GM19455 (cell line): ENCODE results near the gene CLEC16A.
"Not testable (repeated sequence)": the region's sequence is repeated elsewhere in the genome, so short reads cannot be mapped to it uniquely, and the experiment has no call there.

Source experiments
- ATAC-seq: cut with Tn5 transposase; IDR thresholded peaks from one replicate; pipeline ENCODE4 v1.9.1; 2021; ENCODE audit not compliant: unreplicated experiment

The CLEC16A gene

GRCh38 chr16:11205754-11206581, 261.6 kb downstream of the CLEC16A start:
- ATAC-seq, result no peak

- ATAC-seq, result no peak
These were observed 263.3 kb downstream of the CLEC16A start for GRCh38 chr16:11207646-11208045.

GRCh38 chr16:11208916-11209665, 264.7 kb downstream of the CLEC16A start:
- ATAC-seq, result no peak

- ATAC-seq, result no peak
These were observed 265.9 kb downstream of the CLEC16A start for GRCh38 chr16:11210260-11210659.

DNA sequence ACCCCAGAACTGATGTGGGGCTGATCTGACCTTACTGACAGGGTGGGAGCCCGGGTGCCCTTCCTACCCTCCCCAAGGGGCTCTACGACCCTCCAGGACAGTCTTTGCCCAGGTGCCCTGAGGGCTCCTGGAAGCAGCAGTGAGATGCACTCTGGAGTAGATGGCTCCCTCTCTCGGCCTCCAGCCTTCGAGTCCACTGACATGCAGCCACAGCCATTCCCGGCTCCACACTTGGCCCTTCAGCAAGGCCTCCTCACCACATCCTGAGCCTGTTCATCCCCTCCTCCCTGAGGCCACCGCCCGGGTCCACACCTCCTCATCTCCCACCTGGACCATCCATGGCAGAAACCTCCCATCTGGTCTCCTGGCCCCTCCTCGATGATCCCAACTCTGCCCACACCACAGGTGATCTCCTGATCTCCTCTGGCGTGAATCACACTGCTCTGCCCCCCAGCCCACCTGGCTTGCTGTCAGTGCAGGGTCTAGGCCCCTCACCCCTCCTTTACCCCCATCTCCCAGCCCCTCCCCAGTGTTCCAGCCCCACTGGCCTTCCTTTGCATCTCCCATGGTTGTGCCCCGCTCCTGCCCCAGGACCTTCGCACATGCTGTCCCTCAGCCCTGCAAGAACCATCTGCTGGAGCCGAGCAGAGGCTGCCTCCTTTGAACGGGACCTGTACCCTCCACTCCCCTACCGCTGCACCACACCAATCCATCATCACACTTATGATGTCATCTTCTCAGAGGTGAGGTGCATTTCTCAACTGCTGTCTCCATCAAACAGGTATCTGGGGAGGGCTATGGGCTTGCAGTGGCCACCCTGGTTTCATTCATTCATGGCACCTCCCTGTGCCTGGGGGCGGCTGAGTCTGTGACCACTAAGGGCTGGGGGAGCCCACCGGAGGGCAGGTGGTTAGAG, 267.0 kb downstream of the CLEC16A start:
- ATAC-seq, result no peak

GRCh38 chr16:11211977-11212797, 267.8 kb downstream of the CLEC16A start:
- ATAC-seq, result no peak

- ATAC-seq, result no peak
These were observed 268.4 kb downstream of the CLEC16A start for GRCh38 chr16:11212798-11213196.

GRCh38 chr16:11213373-11213772, 269.0 kb downstream of the CLEC16A start:
- no peak for ATAC-seq

DNA sequence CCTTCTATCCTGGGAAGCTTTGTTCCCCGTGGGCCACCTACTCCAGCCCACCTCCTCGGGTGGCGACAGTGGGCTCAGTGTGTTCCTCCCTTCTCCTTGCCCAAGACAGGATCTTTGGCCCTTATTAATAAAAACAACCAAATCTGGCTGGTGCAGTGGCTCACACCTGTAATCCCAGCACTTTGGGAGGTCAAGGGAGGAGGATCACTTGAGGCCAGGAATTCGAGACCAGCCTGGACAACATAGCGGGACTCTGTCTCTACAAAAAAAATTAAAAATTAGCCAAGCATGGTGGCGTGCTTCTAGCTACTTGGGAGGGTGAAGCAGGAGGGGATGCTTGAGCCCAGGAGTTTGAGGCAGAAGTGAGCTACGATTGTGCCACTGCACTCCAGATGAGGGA, 269.4 kb downstream of the CLEC16A start:
- no peak for ATAC-seq

DNA sequence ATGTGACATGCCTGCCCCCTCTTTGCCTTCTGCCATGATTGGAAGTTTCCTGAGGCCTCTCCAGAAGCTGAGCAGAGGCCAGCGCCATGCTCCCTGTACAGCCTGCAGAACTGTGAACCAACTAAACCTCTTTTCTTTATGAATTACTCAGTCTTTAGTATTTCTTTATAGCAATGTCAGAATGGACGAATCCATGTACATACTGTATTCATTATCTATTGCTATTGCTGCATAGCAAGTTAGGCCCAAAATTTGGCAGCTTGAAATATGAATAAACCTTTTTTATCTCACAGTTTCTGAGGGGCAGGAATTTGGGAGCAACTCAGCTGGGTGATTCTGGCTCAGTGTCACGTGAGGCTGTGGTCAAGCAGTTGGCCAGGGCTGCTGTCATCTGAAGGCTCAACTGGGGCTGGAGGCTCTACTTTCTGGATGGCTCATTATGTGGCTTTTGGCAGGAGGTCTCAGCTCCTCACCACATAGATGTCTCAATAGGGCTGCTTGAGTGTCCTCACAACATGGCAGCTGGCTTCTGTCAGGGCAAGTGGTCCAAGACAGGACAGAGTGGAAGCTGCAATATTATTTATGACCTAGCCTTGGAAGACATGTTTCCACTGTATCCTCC, 271.7 kb downstream of the CLEC16A start:
- no peak for ATAC-seq

DNA sequence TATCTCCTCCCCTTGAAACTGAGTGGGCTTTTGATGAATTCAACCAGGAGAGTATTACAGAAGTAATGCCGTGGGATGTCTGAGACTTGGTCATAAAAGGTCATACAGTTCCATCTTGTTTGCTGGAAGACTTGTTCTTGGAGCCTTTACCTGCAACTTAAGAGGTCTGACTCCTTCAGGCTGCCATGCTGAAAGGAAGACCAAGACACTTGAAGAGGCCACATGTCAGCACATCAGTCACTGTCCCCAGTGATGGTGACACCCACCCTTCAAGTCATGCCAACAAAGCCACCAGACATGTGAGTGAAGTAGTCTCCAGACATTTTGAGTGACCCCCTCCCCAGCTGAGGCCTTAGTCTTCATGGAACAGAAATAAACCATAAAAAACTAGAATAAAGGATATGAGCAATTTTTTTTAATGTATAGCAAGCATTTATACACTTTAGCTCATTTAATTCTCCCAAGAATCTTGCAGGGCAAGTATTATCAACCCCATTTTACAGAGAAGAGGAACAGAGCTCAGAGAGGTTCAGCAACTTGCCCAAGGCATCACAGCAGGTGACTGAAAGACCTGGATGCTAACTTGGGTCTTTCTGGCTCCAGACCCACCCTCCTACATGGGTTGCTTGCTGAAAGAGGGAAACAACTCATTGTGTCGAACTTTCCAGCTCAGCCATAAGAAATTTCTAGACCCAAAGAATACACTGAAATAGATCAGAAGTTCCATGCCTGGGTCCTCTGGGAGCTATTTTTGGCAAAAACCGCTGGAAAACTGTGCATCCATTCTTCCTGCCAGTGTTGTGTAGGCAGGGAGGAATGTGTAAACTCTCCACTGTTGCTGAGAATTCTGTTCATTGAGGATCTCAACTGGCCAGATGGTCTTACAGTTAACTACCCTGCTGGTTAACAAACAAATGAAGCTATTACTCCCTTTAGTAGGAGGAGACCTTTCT, 273.6 kb downstream of the CLEC16A start:
- ATAC-seq, result no peak

- ATAC-seq, result no peak
These were observed 274.2 kb downstream of the CLEC16A start for GRCh38 chr16:11218604-11218962.

GRCh38 chr16:11219178-11219577, 274.8 kb downstream of the CLEC16A start:
- ATAC-seq, result no peak

GRCh38 chr16:11220507-11220906, 276.1 kb downstream of the CLEC16A start:
- not testable (repeated sequence) for ATAC-seq

- ATAC-seq, result peak; percentile 52
These were observed 279.9 kb downstream of the CLEC16A start for GRCh38 chr16:11224096-11224893.

GRCh38 chr16:11224894-11225676, 280.7 kb downstream of the CLEC16A start:
- ATAC-seq, result peak; percentile 73
